ENCODE results near the gene LIX1L. TPM values are rescaled to one million over a fixed set of nuclear protein-coding genes. Genes with fewer than 3 reads are reported as not detected.

LIX1L gene
- total and polyA plus RNA-seq, 2 of the 13 experiments (the other 11 are each of a cell fraction or from before 2014, with no cell fraction given): 8.1 to 24.9 TPM

- TF ChIP-seq USF2 (IDR thresholded peaks at IDR 0.05; ENCODE audit: low read depth, low read length): no peak
- no peak for TF ChIP-seq USF2 (CRISPR knock-in tag; IDR thresholded peaks at IDR 0.05; ENCODE audit: borderline replicate concordance)
- no peak for TF ChIP-seq ZNF878 (CRISPR knock-in tag; IDR thresholded peaks at IDR 0.05)
- TF ChIP-seq HDAC1 (CRISPR knock-in tag; IDR thresholded peaks at IDR 0.05): peak; percentile 12; the same call in 1 of the 2 replicates
- no peak for TF ChIP-seq HNF1B (CRISPR knock-in tag; IDR thresholded peaks at IDR 0.05)
- no peak for TF ChIP-seq NR2C2 (CRISPR knock-in tag; IDR thresholded peaks at IDR 0.05; ENCODE audit: borderline replicate concordance)
- no peak for TF ChIP-seq NFYB (CRISPR knock-in tag; IDR thresholded peaks at IDR 0.05)
- no peak for TF ChIP-seq NR3C1 (CRISPR knock-in tag; IDR thresholded peaks at IDR 0.05)
- TF ChIP-seq BRCA1 (CRISPR knock-in tag; IDR thresholded peaks at IDR 0.05): no peak
- no peak for TF ChIP-seq EZH2 (conservative IDR thresholded peaks at IDR 0.05; ENCODE audit: low read depth, low read length)
- no peak for TF ChIP-seq SMC3 (IDR thresholded peaks at IDR 0.05; ENCODE audit: low read length)
- no peak for TF ChIP-seq MEIS2 (CRISPR knock-in tag; IDR thresholded peaks at IDR 0.05)
- TF ChIP-seq NCOA2 (CRISPR knock-in tag; IDR thresholded peaks at IDR 0.05): 0 out of 2 replicates have a peak, but pooled peaks have one; percentile 8
- no peak for TF ChIP-seq ZNF276 (CRISPR knock-in tag; IDR thresholded peaks at IDR 0.05; ENCODE audit: low read depth)
- TF ChIP-seq ZNF33A (CRISPR knock-in tag; IDR thresholded peaks at IDR 0.05; ENCODE audit: borderline replicate concordance): no peak
- no peak for TF ChIP-seq ZNF281 (CRISPR knock-in tag; IDR thresholded peaks at IDR 0.05; ENCODE audit: borderline replicate concordance)
Observed at GRCh38 chr1:145994391-145995120, 36.7 kb upstream of the LIX1L start (continued).

All from HepG2 (cell line).